HepG2 (cell line): ENCODE results near the gene RGS14. TPM values are rescaled to one million over a fixed set of nuclear protein-coding genes. Genes with fewer than 3 reads are reported as not detected.

Experiments
- AKAP8 ChIP-seq: sonication (generic); formaldehyde crosslinking; IDR thresholded peaks from 2 replicates; pipeline ENCODE4 v1.5.1; 2020; ENCODE audit warnings: mild to moderate bottlenecking, missing genetic modification reagents
- ATF1 ChIP-seq: IDR thresholded peaks from 2 replicates; pipeline ENCODE4 v1.6.1; 2016; ENCODE audit warnings: mild to moderate bottlenecking, control low read depth
- CBX1 ChIP-seq: IDR thresholded peaks from one replicate; pipeline ENCODE4 v1.6.1; 2016; ENCODE audit warnings: antibody characterized with exemption, low read depth
- CENPBD1 ChIP-seq: sonication (generic); formaldehyde crosslinking; IDR thresholded peaks from 2 replicates; pipeline ENCODE4 v1.8.0; 2022; ENCODE audit warnings: missing genetic modification reagents, low read depth, mild to moderate bottlenecking, borderline replicate concordance
- FIP1L1 ChIP-seq: fragments of 200-400 bp; formaldehyde crosslinking; IDR thresholded peaks from 2 replicates; pipeline ENCODE4 v1.6.1; 2018; ENCODE audit warnings: low read depth, mild to moderate bottlenecking, low read length, moderate library complexity, borderline replicate concordance; ENCODE audit not compliant: insufficient read depth
- MYPOP ChIP-seq: sonication (generic); formaldehyde crosslinking; IDR thresholded peaks from 2 replicates; pipeline ENCODE4 v1.8.1; 2023; ENCODE audit warnings: mild to moderate bottlenecking, moderate library complexity, missing genetic modification reagents
- POLR2G ChIP-seq: fragments of 200-400 bp; formaldehyde crosslinking; IDR thresholded peaks from 2 replicates; pipeline ENCODE4 v1.6.1; 2018; ENCODE audit warnings: mild to moderate bottlenecking, low read depth, low read length, moderate library complexity
- PRMT3 ChIP-seq: sonication (generic); formaldehyde crosslinking; IDR thresholded peaks from 2 replicates; pipeline ENCODE4 v1.8.1; 2022; ENCODE audit warnings: low read depth, mild to moderate bottlenecking, moderate library complexity, missing genetic modification reagents, borderline replicate concordance
- PRPF4 ChIP-seq: fragments of 200-400 bp; formaldehyde crosslinking; IDR thresholded peaks from 2 replicates; pipeline ENCODE4 v1.6.1; 2016; ENCODE audit warnings: low read length, low read depth; ENCODE audit not compliant: poor library complexity, severe bottlenecking
- RNF2 ChIP-seq: fragments of 450-650 bp; conservative IDR thresholded peaks from 2 replicates; pipeline ENCODE4 v1.6.1; 2016; ENCODE audit warnings: low read depth
- SOX5 ChIP-seq: IDR thresholded peaks from 2 replicates; pipeline ENCODE4 v1.6.1; 2016; ENCODE audit warnings: borderline replicate concordance
- YEATS4 ChIP-seq: sonication (generic); formaldehyde crosslinking; IDR thresholded peaks from 2 replicates; pipeline ENCODE4 v1.4.0; 2020; ENCODE audit warnings: missing genetic modification reagents, borderline replicate concordance
- ZBTB43 ChIP-seq: sonication (generic); formaldehyde crosslinking; conservative IDR thresholded peaks from 2 replicates; pipeline ENCODE4 v1.4.0; 2020; ENCODE audit warnings: missing genetic modification reagents
- ZNF20 ChIP-seq: sonication (generic); formaldehyde crosslinking; IDR thresholded peaks from 2 replicates; pipeline ENCODE4 v1.4.0; 2020; ENCODE audit warnings: mild to moderate bottlenecking, moderate library complexity, missing genetic modification reagents
- ZNF225 ChIP-seq: sonication (generic); formaldehyde crosslinking; IDR thresholded peaks from 2 replicates; pipeline ENCODE4 v1.4.0; 2020; ENCODE audit warnings: mild to moderate bottlenecking, missing genetic modification reagents
- ZNF274 ChIP-seq: sonication (generic); formaldehyde crosslinking; IDR thresholded peaks from 2 replicates; pipeline ENCODE4 v1.5.1; 2020; ENCODE audit warnings: mild to moderate bottlenecking, missing genetic modification reagents
- ZNF605 ChIP-seq: sonication (generic); formaldehyde crosslinking; IDR thresholded peaks from 2 replicates; pipeline ENCODE4 v1.8.0; 2022; ENCODE audit warnings: mild to moderate bottlenecking, missing genetic modification reagents
- ZNF761 ChIP-seq: sonication (generic); formaldehyde crosslinking; conservative IDR thresholded peaks from 2 replicates; pipeline ENCODE4 v1.4.0; 2020; ENCODE audit warnings: mild to moderate bottlenecking, missing genetic modification reagents
- ZNF83 ChIP-seq: sonication (generic); formaldehyde crosslinking; IDR thresholded peaks from 2 replicates; pipeline ENCODE4 v1.4.0; 2020; ENCODE audit warnings: missing genetic modification reagents, mild to moderate bottlenecking, borderline replicate concordance
- polyA plus RNA-seq, 8 experiments: library from polyadenylated mRNA; depleted of rRNA in 3 of 8; stranded (reverse) in 7 of 8; unstranded in 1 of 8; fragments of >200 nt; fragmentation: Illumina TruSeq in 4 of 8; extraction: Trizol in 4 of 8; gene quantifications; 2 replicates each; pipeline versions ENCODE4 v1.2.1 to v1.2.3, GENCODE V29; 2011 to 2016; ENCODE audit warnings: low read depth in 4 of 8, missing spikeins in 1 of 8, mixed read lengths in 1 of 8; ENCODE audit not compliant: insufficient read depth in 1 of 8
- total RNA-seq, 5 experiments: library from RNA; depleted of rRNA; stranded (reverse); fragments of >200 nt; fragmentation: Illumina TruSeq; extraction: Trizol; gene quantifications; 2 replicates each; pipeline ENCODE4 v1.2.3, GENCODE V29; 2016; ENCODE audit warnings: low read depth in 1 of 5
- TF ChIP-seq, protein P1 (sequence below): sonication (generic); formaldehyde crosslinking; IDR thresholded peaks from 2 replicates; pipeline ENCODE4 v1.4.0; 2020; ENCODE audit warnings: missing genetic modification reagents
- TF ChIP-seq, protein P2 (sequence below): sonication (generic); formaldehyde crosslinking; IDR thresholded peaks from 2 replicates; pipeline ENCODE4 v1.4.0; 2020; ENCODE audit warnings: missing genetic modification reagents
- TF ChIP-seq, protein P3 (sequence below): IDR thresholded peaks from 2 replicates; pipeline ENCODE4 v1.6.1; 2016; ENCODE audit warnings: control low read depth

The RGS14 gene
- total and polyA plus RNA-seq, 2 of the 13 experiments (the other 11 are each of a cell fraction or from before 2014, with no cell fraction given), result 11.1 to 17.2 TPM

DNA sequence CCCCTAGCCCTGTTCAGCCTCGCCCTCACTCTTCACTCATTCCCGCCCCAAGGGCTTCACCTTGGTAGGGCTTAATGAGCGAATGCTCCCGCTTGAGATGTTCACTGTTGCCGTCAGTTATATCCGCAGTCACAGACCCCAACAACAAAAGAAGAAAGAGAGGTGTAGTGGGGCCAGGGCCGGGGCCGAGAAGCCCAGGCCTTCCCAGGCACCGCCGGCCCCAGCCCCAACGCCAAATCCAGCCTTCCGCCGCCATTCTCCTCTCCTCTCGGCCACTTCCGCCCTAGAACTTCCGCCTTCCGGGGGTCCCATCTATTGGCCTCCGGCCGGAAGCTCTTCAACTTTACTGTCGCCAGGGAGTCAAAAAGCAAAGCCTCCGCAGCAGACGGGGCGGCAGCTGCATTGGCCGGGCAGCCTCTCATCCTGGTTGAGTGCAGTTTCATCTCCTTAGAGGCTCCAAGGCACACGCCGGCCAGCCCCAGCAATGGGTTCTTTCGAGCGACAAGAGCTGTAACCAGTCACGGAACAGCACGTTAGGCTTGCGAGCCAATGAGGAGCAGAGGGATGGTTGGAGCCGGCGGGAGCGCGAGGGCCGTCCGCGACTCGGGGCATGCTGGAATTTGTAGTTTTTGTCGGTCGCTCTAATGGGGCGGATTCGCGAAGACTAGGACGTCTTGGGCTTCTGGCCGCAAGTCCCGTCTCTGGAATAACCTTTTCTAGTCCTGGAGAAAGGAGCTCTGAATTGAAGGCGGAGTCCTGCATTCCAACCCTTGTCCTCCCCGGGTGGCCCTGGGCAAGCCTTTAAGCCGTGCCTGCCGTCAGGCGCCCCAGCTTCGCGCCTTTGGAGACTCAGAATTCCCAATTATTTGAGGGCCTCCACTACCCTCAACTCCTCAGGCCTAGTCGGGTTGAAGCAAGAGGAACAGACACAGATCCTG lies 6.1 kb upstream of the RGS14 start, which contains the start of gene LMAN2 (continued):
- TF ChIP-seq, protein P1, sequence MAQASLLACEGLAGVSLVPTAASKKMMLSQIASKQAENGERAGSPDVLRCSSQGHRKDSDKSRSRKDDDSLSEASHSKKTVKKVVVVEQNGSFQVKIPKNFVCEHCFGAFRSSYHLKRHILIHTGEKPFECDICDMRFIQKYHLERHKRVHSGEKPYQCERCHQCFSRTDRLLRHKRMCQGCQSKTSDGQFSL (CRISPR knock-in tag), result no peak; the same call in 1 of the 2 replicates
- TF ChIP-seq, protein P2, sequence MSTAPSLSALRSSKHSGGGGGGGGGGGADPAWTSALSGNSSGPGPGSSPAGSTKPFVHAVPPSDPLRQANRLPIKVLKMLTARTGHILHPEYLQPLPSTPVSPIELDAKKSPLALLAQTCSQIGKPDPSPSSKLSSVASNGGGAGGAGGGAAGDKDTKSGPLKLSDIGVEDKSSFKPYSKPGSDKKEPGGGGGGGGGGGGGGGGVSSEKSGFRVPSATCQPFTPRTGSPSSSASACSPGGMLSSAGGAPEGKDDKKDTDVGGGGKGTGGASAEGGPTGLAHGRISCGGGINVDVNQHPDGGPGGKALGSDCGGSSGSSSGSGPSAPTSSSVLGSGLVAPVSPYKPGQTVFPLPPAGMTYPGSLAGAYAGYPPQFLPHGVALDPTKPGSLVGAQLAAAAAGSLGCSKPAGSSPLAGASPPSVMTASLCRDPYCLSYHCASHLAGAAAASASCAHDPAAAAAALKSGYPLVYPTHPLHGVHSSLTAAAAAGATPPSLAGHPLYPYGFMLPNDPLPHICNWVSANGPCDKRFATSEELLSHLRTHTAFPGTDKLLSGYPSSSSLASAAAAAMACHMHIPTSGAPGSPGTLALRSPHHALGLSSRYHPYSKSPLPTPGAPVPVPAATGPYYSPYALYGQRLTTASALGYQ (CRISPR knock-in tag), result 0 out of 2 replicates have a peak, but pooled peaks have one; percentile 34
- no peak for TF ChIP-seq AKAP8
- TF ChIP-seq ZNF83 (CRISPR knock-in tag), result no peak
- TF ChIP-seq SOX5 (CRISPR knock-in tag), result peak; percentile 20; the same call in 1 of the 2 replicates
- no peak for TF ChIP-seq ZNF20 (CRISPR knock-in tag)
- no peak for TF ChIP-seq PRMT3 (CRISPR knock-in tag)
- TF ChIP-seq PRPF4, result peak; percentile 87
- no peak for TF ChIP-seq RNF2
- no peak for TF ChIP-seq ZNF225
- no peak for TF ChIP-seq CENPBD1
- no peak for TF ChIP-seq ZNF274 (CRISPR knock-in tag)
- TF ChIP-seq YEATS4 (CRISPR knock-in tag), result peak; percentile 79; the same call in 1 of the 2 replicates
- TF ChIP-seq CBX1, result no peak
- TF ChIP-seq ATF1 (CRISPR knock-in tag), result peak; percentile 82
- TF ChIP-seq ZNF761, result no peak; the same call in 1 of the 2 replicates
- TF ChIP-seq ZBTB43 (CRISPR knock-in tag), result no peak
- peak; percentile 85 for TF ChIP-seq POLR2G
- TF ChIP-seq FIP1L1, result no peak
- no peak for TF ChIP-seq MYPOP (CRISPR knock-in tag)
- TF ChIP-seq, protein P3, sequence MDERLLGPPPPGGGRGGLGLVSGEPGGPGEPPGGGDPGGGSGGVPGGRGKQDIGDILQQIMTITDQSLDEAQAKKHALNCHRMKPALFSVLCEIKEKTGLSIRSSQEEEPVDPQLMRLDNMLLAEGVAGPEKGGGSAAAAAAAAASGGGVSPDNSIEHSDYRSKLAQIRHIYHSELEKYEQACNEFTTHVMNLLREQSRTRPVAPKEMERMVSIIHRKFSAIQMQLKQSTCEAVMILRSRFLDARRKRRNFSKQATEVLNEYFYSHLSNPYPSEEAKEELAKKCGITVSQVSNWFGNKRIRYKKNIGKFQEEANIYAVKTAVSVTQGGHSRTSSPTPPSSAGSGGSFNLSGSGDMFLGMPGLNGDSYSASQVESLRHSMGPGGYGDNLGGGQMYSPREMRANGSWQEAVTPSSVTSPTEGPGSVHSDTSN (CRISPR knock-in tag), result peak; percentile 94
- TF ChIP-seq ZNF605, result no peak; the same call in 1 of the 2 replicates
